Kidney (tissue), 14 donors: Measurements from ENCODE around the gene DLG5. TPM values are rescaled to one million over a fixed set of nuclear protein-coding genes. Genes with fewer than 3 reads are reported as not detected.

Source experiments
- DNase-seq, 5 donors: peaks; one replicate each; pipeline ENCODE4 v3.0.0-alpha.2; 2013 to 2020
- FAIRE-seq: peaks from 2 replicates; lab custom pipeline; 2012; peaks lifted over from hg19 to GRCh38; lab: Jason Lieb, UNC
- H3K27ac ChIP-seq, 2 donors: one replicate each; pipeline ENCODE4 v1.7.0; 2013; ENCODE audit warnings: low read depth in 2 of 2, low read length in 2 of 2, inconsistent platforms in 1 of 2
- H3K27me3 ChIP-seq: one replicate; pipeline ENCODE4 v1.7.1; 2013; ENCODE audit warnings: low read length, inconsistent platforms; ENCODE audit not compliant: control insufficient read depth, insufficient read depth
- H3K36me3 ChIP-seq, 3 donors: one replicate each; pipeline versions ENCODE4 v1.7.0 to v1.7.1; 2013; ENCODE audit warnings: low read length in 3 of 3, control low read depth in 1 of 3, inconsistent platforms in 1 of 3; ENCODE audit not compliant: insufficient read depth in 3 of 3, control insufficient read depth in 2 of 3
- H3K4me1 ChIP-seq, 3 donors: one replicate each; pipeline versions ENCODE4 v1.7.0 to v1.7.1; 2013; ENCODE audit warnings: low read length in 3 of 3, inconsistent platforms in 1 of 3, low read depth in 1 of 3; ENCODE audit not compliant: control insufficient read depth in 2 of 3, insufficient read depth in 2 of 3
- H3K4me3 ChIP-seq, 3 donors: one replicate each; pipeline versions ENCODE4 v1.7.0 to v1.8.1; 2013; ENCODE audit warnings: low read length in 3 of 3, control low read depth in 1 of 3, inconsistent platforms in 1 of 3
- H3K9ac ChIP-seq, 3 donors: one replicate each; pipeline versions ENCODE4 v1.7.0 to v1.7.1; 2013; ENCODE audit warnings: low read length in 3 of 3, control low read depth in 1 of 3, inconsistent platforms in 1 of 3
- H3K9me3 ChIP-seq, 3 donors: one replicate each; pipeline versions ENCODE4 v1.7.0 to v1.7.1; 2013; ENCODE audit warnings: low read length in 3 of 3, control low read depth in 1 of 3, inconsistent platforms in 1 of 3; ENCODE audit not compliant: control insufficient read depth in 2 of 3, insufficient read depth in 1 of 3
- intact Hi-C: fragments of 100-400 bp; cut with DNase I; formaldehyde crosslinking; loops from one replicate; pipeline ENCODE4 v1.11.1; 2022
- polyA plus RNA-seq: library from polyadenylated mRNA; stranded (reverse); fragments of 350-450 nt; fragmentation: Illumina TruSeq; extraction: RNeasy Lipid Tissue Mini Kit (QIAGEN cat#74804); gene quantifications from one replicate; pipeline ENCODE4 v1.2.3, GENCODE V29; 2014; ENCODE audit warnings: low read depth, low replicate concordance; ENCODE audit not compliant: insufficient read depth
- total RNA-seq: library from RNA; stranded (reverse); fragmentation: NEBNext Ultra II Directional; extraction: Animal tissue kit (Norgen Biotek cat#: 25700); gene quantifications from one replicate; pipeline ENCODE4 v1.2.1, GENCODE V29; 2021
- TF ChIP-seq, protein P1 (sequence below): IDR thresholded peaks from 3 replicates; pipeline ENCODE4 v1.5.1; 2012; ENCODE audit warnings: mild to moderate bottlenecking, moderate library complexity, borderline replicate concordance; ENCODE audit not compliant: insufficient read depth; ENCODE audit errors: extremely low read depth
- donor health status: control.
- donor health status: control.
- donor health status: control.
- donor health status: control.
- donor health status: control.
- donor health status: DM: yes; HTN: yes; CAD: no.
- donor health status: Normal renal cell carcinoma (clear cell type).

Gene DLG5
- total and polyA plus RNA-seq, 2 donors from 2014 or later: 5.4 to 30.0 TPM

DNA sequence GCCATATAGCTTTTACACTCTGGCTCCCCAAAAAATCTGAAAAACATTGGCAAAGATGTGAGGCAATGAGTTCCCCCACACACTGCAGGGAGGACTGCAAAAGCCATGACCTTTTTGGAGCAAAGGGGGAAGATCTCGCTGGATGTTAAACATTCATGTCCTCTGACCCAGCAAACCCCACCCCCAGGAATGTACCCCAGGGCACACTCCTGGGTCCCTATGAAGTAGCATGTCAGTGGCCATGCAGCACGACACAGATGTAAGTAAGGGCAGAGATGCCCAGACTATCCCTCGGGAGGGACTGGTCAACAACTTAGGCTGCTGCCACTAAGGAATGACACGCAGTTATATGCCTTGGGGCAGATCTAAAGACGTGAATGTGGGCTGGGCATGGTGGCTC lies 100.6 kb downstream of the DLG5 start:
- Histone ChIP-seq H3K27ac (no peak overlapping the region), H3K36me3 (peaks cover 0 to 42% (median 26%) of the 10 kb centered on the region in 3 donors), H3K27me3 (no peaks in the 10 kb centered on the region), H3K4me3 (no peak overlapping the region), H3K4me1 (no peaks in the 10 kb centered on the region), H3K9me3 (no peaks in the 10 kb centered on the region), H3K9ac (no peak overlapping the region)
- TF ChIP-seq, protein P1, sequence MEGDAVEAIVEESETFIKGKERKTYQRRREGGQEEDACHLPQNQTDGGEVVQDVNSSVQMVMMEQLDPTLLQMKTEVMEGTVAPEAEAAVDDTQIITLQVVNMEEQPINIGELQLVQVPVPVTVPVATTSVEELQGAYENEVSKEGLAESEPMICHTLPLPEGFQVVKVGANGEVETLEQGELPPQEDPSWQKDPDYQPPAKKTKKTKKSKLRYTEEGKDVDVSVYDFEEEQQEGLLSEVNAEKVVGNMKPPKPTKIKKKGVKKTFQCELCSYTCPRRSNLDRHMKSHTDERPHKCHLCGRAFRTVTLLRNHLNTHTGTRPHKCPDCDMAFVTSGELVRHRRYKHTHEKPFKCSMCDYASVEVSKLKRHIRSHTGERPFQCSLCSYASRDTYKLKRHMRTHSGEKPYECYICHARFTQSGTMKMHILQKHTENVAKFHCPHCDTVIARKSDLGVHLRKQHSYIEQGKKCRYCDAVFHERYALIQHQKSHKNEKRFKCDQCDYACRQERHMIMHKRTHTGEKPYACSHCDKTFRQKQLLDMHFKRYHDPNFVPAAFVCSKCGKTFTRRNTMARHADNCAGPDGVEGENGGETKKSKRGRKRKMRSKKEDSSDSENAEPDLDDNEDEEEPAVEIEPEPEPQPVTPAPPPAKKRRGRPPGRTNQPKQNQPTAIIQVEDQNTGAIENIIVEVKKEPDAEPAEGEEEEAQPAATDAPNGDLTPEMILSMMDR: no peak
- intact Hi-C loops: no loop called here
- DNase-seq: peak in 1 of 5 donors; percentile 6
- no peak for FAIRE-seq

DNA sequence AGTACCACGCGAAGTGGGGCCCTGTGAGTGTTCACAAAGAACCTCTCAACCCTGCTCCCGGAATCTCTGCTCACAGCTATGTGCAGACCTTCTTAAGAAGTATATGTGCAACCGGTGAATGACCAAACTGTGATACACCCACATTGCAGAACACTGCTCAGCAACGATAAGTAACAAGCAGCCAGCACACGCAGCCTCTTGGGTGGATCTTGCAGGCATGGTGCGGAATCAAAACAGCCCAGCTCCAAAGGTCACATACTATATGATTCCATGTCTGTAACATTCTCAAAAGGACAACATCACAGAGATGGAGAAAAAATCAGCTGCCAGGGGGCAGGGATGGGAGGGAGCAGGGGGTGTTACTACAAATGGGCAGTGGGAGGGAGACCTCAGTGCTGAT lies 101.6 kb downstream of the DLG5 start:
- no peaks in the 10 kb centered on the region for H3K4me1 ChIP-seq
- intact Hi-C loops: no loop called here
- TF ChIP-seq, protein P1: no peak
- no peak overlapping the region for H3K9ac ChIP-seq
- H3K4me3 ChIP-seq: no peak overlapping the region
- H3K36me3 ChIP-seq: peaks cover 0 to 41% (median 23%) of the 10 kb centered on the region in 3 donors
- no peaks in the 10 kb centered on the region for H3K9me3 ChIP-seq
- no peak overlapping the region for H3K27ac ChIP-seq
- no peaks in the 10 kb centered on the region for H3K27me3 ChIP-seq
- FAIRE-seq: no peak
- no peak for DNase-seq

DNA sequence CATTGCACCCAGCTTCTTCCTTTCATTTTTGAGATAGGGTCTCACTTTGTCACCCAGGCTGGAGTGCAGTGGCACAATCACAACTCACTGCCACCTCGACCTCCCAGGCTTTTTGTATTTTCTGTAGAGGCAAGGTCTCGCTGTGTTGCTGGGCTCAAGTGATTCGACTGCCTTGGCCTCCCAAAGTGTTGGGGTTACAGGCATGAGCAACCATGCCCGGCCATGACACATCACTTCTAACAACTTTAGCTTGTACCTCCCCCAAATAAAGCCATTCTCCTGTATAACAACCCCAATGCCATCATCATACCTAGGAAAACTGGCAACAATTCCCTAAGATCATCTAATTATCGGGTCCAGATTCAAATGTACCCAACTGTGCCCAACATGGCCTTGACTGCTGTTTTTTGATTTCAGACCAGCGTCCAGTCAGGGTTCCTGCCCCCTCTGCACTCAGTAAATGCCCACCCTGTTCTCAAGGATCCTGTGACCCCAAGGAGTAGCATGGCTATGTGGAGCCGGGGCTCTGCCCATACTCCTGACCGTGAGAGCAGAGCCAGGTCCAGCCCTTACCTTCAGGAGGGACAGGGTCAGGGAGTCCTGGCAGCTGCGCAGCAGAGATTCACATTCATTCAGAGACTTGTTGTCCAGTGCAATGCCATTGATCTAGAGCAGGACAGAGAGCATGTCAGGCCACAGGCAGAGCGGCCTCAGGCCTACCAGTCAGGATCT lies 102.6 kb downstream of the DLG5 start:
- DNase-seq (peak in 1 of 5 donors; percentile 21), FAIRE-seq (no peak)
- H3K9me3 ChIP-seq: no peaks in the 10 kb centered on the region
- TF ChIP-seq, protein P1: no peak
- H3K27ac ChIP-seq: no peak overlapping the region
- peaks cover 0 to 41% (median 15%) of the 10 kb centered on the region in 3 donors for H3K36me3 ChIP-seq
- no peak overlapping the region for H3K4me3 ChIP-seq
- H3K4me1 ChIP-seq: no peaks in the 10 kb centered on the region
- no peaks in the 10 kb centered on the region for H3K27me3 ChIP-seq
- intact Hi-C loops: no loop called here
- H3K9ac ChIP-seq: no peak overlapping the region

DNA sequence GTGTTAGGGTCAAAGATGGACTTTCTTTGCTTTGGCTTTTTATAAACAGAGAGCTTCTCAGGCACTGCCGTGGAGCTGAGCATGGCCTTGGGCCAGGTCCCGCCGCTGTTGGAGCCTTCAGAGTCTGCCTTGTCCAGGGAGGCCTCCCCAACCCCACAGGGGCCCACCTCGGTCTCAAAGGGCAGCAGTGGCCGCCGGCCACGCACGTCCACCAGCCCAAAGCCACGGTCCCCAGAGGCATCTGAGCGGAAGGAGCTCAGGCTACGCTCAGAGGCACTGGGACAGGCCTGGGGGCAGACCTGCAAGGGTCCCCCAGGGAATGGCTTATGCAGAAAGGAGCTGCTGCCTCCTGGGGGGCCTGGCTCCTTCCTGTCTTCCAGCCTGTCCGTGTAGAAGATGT lies 105.0 kb downstream of the DLG5 start:
- intact Hi-C loops: no loop called here
- Histone ChIP-seq H3K4me3 (no peak overlapping the region), H3K9me3 (no peaks in the 10 kb centered on the region), H3K36me3 (peaks cover 4 to 60% (median 28%) of the 10 kb centered on the region in 3 donors), H3K9ac (no peak overlapping the region), H3K4me1 (no peaks in the 10 kb centered on the region), H3K27ac (no peak overlapping the region), H3K27me3 (no peaks in the 10 kb centered on the region)
- TF ChIP-seq, protein P1: no peak
- DNase-seq (peak in 1 of 5 donors; percentile 50), FAIRE-seq (no peak)
